ENCODE results near the gene CTNNBL1. TPM values are rescaled to one million over a fixed set of nuclear protein-coding genes. Genes with fewer than 3 reads are reported as not detected.
A peak's percentile ranks its signal among the peaks of the same experiment; 100 is the strongest.

CTNNBL1 gene
- total and polyA plus RNA-seq, 2 of the 4 experiments (the other 2 are of a cell fraction), result 29.9 to 34.1 TPM

- DNase-seq (no peak), ATAC-seq (ENCODE audit: low read depth) (peak; percentile 29; the same call in 1 of the 2 replicates)
- TF ChIP-seq MXI1 (IDR thresholded peaks at IDR 0.05; ENCODE audit: borderline replicate concordance, low read depth, low read length), result no peak
- TF ChIP-seq RFX5 (IDR thresholded peaks at IDR 0.05; ENCODE audit: low read depth, low read length), result no peak
- no peak for TF ChIP-seq POLR2A (IDR thresholded peaks at IDR 0.05; ENCODE audit: low read depth, low read length)
- TF ChIP-seq NFE2L2 (IDR thresholded peaks at IDR 0.05; ENCODE audit: low read depth, low read length), result no peak
- no peak for TF ChIP-seq MAZ (IDR thresholded peaks at IDR 0.05; ENCODE audit: borderline replicate concordance, low read depth, low read length)
- no peak for TF ChIP-seq BHLHE40 (IDR thresholded peaks at IDR 0.05; ENCODE audit: low read depth, low read length)
- TF ChIP-seq CEBPB (IDR thresholded peaks at IDR 0.05; ENCODE audit: low read depth, low read length), result no peak
- no peak for TF ChIP-seq RCOR1 (IDR thresholded peaks at IDR 0.05; ENCODE audit: insufficient replicate concordance, low read length)
- TF ChIP-seq CTCF (conservative IDR thresholded peaks at IDR 0.05; ENCODE audit: low read depth, low read length), result no peak
- TF ChIP-seq USF2 (IDR thresholded peaks at IDR 0.05; ENCODE audit: low read depth, low read length), result no peak
- TF ChIP-seq FOS (IDR thresholded peaks at IDR 0.05; ENCODE audit: low read depth, low read length), result no peak
- TF ChIP-seq ELK1 (IDR thresholded peaks at IDR 0.05; ENCODE audit: borderline replicate concordance, low read depth, low read length), result no peak
- no peak for TF ChIP-seq CHD1 (IDR thresholded peaks at IDR 0.05; ENCODE audit: low read depth, low read length)
- no peak for TF ChIP-seq RAD21 (IDR thresholded peaks at IDR 0.05; ENCODE audit: low read length)
- no peak for TF ChIP-seq SMC3 (IDR thresholded peaks at IDR 0.05; ENCODE audit: low read depth, low read length)
- no peak for TF ChIP-seq MAFK (IDR thresholded peaks at IDR 0.05; ENCODE audit: low read depth, low read length)
- Histone ChIP-seq H2AFZ (replicated peaks; ENCODE audit: low read length, poor library complexity) (no peak overlapping the region), H3K9ac (ENCODE audit: low read depth, low read length) (no peak overlapping the region), H3K23ac (ENCODE audit: low read depth, low read length) (no peak overlapping the region), H4K5ac (ENCODE audit: low read depth, low read length) (no peak overlapping the region), H3K56ac (ENCODE audit: extremely low read depth, insufficient read depth, low read length) (no peak overlapping the region), H3K4me1 (ENCODE audit: control insufficient read depth, insufficient read depth, low read length) (peaks cover 3% of the 10 kb centered on the region; the same call in 1 of the 2 replicates), H3K18ac (ENCODE audit: low read depth, low read length) (no peak overlapping the region), H2AK5ac (ENCODE audit: low read depth, low read length) (no peak overlapping the region), H2BK20ac (ENCODE audit: low read depth, low read length) (no peak overlapping the region), H3K4me2 (ENCODE audit: low read depth, low read length) (no peak overlapping the region), H3K9me3 (ENCODE audit: control insufficient read depth, insufficient read depth, low read length) (no peaks in the 10 kb centered on the region), H3K14ac (replicated peaks; ENCODE audit: low read depth, low read length) (no peak overlapping the region), H3K36me3 (ENCODE audit: control insufficient read depth, insufficient read depth, low read length) (0 out of 2 replicates have a peak, but pooled peaks cover 1% of the 10 kb centered on the region), H3K27me3 (ENCODE audit: control insufficient read depth, insufficient read depth, low read length) (no peaks in the 10 kb centered on the region), H3K27ac (ENCODE audit: insufficient read depth, low read length) (no peak overlapping the region), H3K4me3 (ENCODE audit: insufficient read depth, low read depth, low read length) (no peak overlapping the region), H4K8ac (ENCODE audit: low read depth in 2 of 2, low read length in 2 of 2) (no peak overlapping the region), H3K4ac (ENCODE audit: low read depth, low read length) (no peak overlapping the region), H4K91ac (ENCODE audit: insufficient read depth, low read depth, low read length) (no peak overlapping the region), H2BK120ac (ENCODE audit: low read depth, low read length) (no peak overlapping the region), H3K79me1 (ENCODE audit: low read depth in 1 of 2, low read length in 2 of 2) (peaks cover 18 to 39% of the 10 kb centered on the region in 2 experiments), H2BK5ac (ENCODE audit: low read depth, low read length, poor library complexity, severe bottlenecking) (no peak overlapping the region), H2AK9ac (replicated peaks; ENCODE audit: low read depth, low read length, poor library complexity) (no peak overlapping the region), H3K9me1 (ENCODE audit: insufficient read depth, low read length) (peaks cover 4% of the 10 kb centered on the region), H4K20me1 (ENCODE audit: insufficient read depth, low read length) (peaks cover 11% of the 10 kb centered on the region; the same call in 1 of the 2 replicates), H2BK15ac (ENCODE audit: low read depth, low read length) (no peak overlapping the region)
- 100% methylated on average over 2 of the region's 2 CpGs; no CpG with 5 or more reads in 1 of the 2 experiments for WGBS, 2 experiments (ENCODE audit: extremely low coverage in 2 of 2, insufficient read length in 1 of 2)
- ChIA-PET POLR2A (ENCODE audit: unreplicated experiment) (no interaction called here), CTCF (no interaction called here)
- in situ Hi-C loops (cut with MboI; ENCODE audit: low sequenced_read_pairs), result no loop called here
- BruUV-seq (replicated peaks), result no TSS peak
- dilution Hi-C loops (cut with HindIII; ENCODE audit: low sequenced_read_pairs, unreplicated experiment), result no loop called here
- intact Hi-C loops (cut with micrococcal nuclease), result no loop called here
These were observed 34.3 kb downstream of the CTNNBL1 start for GRCh38 chr20:37727957-37728634.
